Osteoblast (primary cell): Measurements from ENCODE around the gene VLDLR. TPM values are rescaled to one million over a fixed set of nuclear protein-coding genes. Genes with fewer than 3 reads are reported as not detected.

ENCODE experiments used
- DNase-seq: peaks from one replicate; pipeline ENCODE4 v3.0.0; 2011; ENCODE audit warnings: low spot score, mixed read lengths; ENCODE audit not compliant: insufficient read length; ENCODE audit errors: missing footprints
- H2AFZ ChIP-seq: 2 replicates; pipeline ENCODE4 v1.6.0; 2011; ENCODE audit warnings: mild to moderate bottlenecking, low read length
- H3K27ac ChIP-seq: 2 replicates; pipeline ENCODE4 v1.5.1; 2011; ENCODE audit warnings: mild to moderate bottlenecking, low read depth, low read length, moderate library complexity
- H3K27me3 ChIP-seq: 2 replicates; pipeline ENCODE4 v1.6.0; 2012; ENCODE audit warnings: mild to moderate bottlenecking, control low read depth, inconsistent platforms, low read length, moderate library complexity; ENCODE audit not compliant: insufficient read depth
- H3K36me3 ChIP-seq: 2 replicates; pipeline ENCODE4 v1.5.1; 2011; ENCODE audit warnings: mild to moderate bottlenecking, low read length, control low read depth, moderate library complexity; ENCODE audit not compliant: insufficient read depth
- H3K4me1 ChIP-seq: 2 replicates; pipeline ENCODE4 v1.5.1; 2011; ENCODE audit warnings: mild to moderate bottlenecking, low read length, control low read depth, moderate library complexity; ENCODE audit not compliant: insufficient read depth
- H3K4me2 ChIP-seq: 2 replicates; pipeline ENCODE4 v1.6.0; 2011; ENCODE audit warnings: mild to moderate bottlenecking, low read length; ENCODE audit not compliant: insufficient read depth
- H3K4me3 ChIP-seq: fragments of 200-600 bp; sonication (generic); 3 replicates; pipeline ENCODE4 v1.5.1; 2012; ENCODE audit warnings: mild to moderate bottlenecking, low read length, inconsistent platforms; ENCODE audit not compliant: insufficient read depth
- H3K79me2 ChIP-seq: 2 replicates; pipeline ENCODE4 v1.6.0; 2012; ENCODE audit warnings: mild to moderate bottlenecking, low read length, control low read depth, inconsistent platforms; ENCODE audit not compliant: insufficient read depth
- H3K9me3 ChIP-seq: 2 replicates; pipeline ENCODE4 v1.5.1; 2011; ENCODE audit warnings: low read depth, low read length, control low read depth
- H4K20me1 ChIP-seq: 2 replicates; pipeline ENCODE4 v1.6.0; 2012; ENCODE audit warnings: mild to moderate bottlenecking, low read length, control low read depth; ENCODE audit not compliant: insufficient read depth
- total RNA-seq: library from RNA; depleted of rRNA; stranded (reverse); fragments of >200 nt; gene quantifications from 2 replicates; pipeline ENCODE4 v1.2.3, GENCODE V29; 2012
- TF ChIP-seq, protein P1 (sequence below): IDR thresholded peaks from 2 replicates; pipeline ENCODE4 v1.5.1; 2011; ENCODE audit warnings: mild to moderate bottlenecking, low read depth, low read length, moderate library complexity; ENCODE audit errors: extremely low read depth

VLDLR gene
- total RNA-seq, 1 donor, result 10.1 TPM

DNA sequence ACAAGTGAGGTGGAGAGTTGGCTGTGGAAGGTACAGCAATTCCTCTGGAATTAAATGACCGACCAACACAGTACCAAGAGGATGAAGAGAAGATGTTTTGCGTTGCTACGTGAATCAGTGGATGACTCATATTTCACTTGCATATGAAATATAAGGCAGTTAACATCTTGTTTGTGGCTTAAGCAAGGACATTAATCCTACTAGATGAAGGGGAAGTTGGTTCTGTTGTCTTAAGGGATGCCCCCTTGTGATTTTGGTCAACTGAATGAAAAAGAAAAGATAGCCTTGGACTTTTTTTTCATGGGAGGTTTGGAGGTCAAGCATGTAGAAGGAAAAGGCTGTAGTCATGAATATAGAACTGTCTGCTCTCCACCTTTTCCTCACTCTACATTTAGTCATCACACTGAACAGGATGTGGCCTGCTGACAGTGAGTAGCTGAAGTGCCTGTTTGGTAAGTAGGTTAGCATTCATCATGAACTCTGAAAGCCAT is 33.9 kb downstream of the VLDLR start:
- TF ChIP-seq, protein P1, sequence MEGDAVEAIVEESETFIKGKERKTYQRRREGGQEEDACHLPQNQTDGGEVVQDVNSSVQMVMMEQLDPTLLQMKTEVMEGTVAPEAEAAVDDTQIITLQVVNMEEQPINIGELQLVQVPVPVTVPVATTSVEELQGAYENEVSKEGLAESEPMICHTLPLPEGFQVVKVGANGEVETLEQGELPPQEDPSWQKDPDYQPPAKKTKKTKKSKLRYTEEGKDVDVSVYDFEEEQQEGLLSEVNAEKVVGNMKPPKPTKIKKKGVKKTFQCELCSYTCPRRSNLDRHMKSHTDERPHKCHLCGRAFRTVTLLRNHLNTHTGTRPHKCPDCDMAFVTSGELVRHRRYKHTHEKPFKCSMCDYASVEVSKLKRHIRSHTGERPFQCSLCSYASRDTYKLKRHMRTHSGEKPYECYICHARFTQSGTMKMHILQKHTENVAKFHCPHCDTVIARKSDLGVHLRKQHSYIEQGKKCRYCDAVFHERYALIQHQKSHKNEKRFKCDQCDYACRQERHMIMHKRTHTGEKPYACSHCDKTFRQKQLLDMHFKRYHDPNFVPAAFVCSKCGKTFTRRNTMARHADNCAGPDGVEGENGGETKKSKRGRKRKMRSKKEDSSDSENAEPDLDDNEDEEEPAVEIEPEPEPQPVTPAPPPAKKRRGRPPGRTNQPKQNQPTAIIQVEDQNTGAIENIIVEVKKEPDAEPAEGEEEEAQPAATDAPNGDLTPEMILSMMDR, result no peak
- Histone ChIP-seq H3K79me2 (no peaks in the 10 kb centered on the region), H3K4me1 (peaks cover 22% of the 10 kb centered on the region), H3K4me3 (no peak overlapping the region), H4K20me1 (no peaks in the 10 kb centered on the region), H3K36me3 (no peaks in the 10 kb centered on the region), H3K4me2 (peak overlapping the region; percentile 15), H2AFZ (no peak overlapping the region), H3K9me3 (no peaks in the 10 kb centered on the region), H3K27ac (peak overlapping the region; percentile 47), H3K27me3 (no peaks in the 10 kb centered on the region)
- DNase-seq, result peak; percentile 72

DNA sequence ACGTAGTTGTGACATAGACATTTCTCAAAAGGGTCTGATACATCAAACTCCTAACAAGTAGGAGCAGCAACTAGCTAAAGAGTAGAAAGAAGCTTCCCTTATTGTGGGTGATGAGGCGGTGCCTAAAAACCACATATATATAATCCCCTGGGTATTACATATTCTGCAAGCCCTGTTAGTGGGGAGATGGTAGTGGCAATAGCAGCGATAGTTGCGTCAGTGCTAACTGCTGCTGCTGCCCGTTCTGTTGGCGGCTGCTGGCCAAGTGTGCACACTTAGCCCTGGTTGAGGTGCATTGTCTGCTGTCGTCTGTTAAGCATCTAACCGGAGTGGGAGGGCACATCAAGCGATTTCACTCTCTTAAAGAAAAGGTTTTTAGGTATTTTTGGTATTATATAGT is 35.8 kb downstream of the VLDLR start:
- DNase-seq, result no peak
- Histone ChIP-seq H3K4me3 (no peak overlapping the region), H4K20me1 (no peaks in the 10 kb centered on the region), H2AFZ (no peak overlapping the region), H3K4me1 (peaks cover 22% of the 10 kb centered on the region), H3K4me2 (no peak overlapping the region), H3K36me3 (no peaks in the 10 kb centered on the region), H3K9me3 (no peaks in the 10 kb centered on the region), H3K79me2 (no peaks in the 10 kb centered on the region), H3K27ac (no peak overlapping the region), H3K27me3 (no peaks in the 10 kb centered on the region)
- TF ChIP-seq, protein P1, result no peak

DNA sequence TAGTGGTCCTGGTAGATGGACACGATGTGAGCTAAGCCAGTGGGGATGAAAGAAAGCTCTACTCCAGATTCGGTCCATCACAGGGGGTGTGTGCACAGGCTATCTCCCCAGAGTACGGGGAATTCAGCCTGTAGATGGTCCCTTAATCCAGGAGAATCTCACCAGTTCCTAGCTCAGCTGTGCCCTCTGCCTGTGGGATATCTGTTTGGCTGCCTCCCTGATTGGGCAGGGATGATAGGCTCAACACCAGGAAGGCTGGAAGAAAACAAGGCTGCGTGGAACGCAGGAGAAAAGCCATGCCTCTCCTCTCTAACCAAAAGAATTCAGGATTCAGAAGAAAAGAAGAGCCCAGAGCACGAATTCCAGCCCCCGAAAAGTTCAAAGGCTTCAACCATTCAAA is 40.9 kb downstream of the VLDLR start:
- Histone ChIP-seq H4K20me1 (no peaks in the 10 kb centered on the region), H3K27ac (no peak overlapping the region), H3K27me3 (no peaks in the 10 kb centered on the region), H3K9me3 (no peaks in the 10 kb centered on the region), H3K36me3 (no peaks in the 10 kb centered on the region), H3K4me2 (no peak overlapping the region), H3K4me3 (no peak overlapping the region), H2AFZ (no peak overlapping the region), H3K4me1 (peaks cover 6% of the 10 kb centered on the region), H3K79me2 (no peaks in the 10 kb centered on the region)
- TF ChIP-seq, protein P1, result peak; percentile 29
- DNase-seq, result peak; percentile 27

DNA sequence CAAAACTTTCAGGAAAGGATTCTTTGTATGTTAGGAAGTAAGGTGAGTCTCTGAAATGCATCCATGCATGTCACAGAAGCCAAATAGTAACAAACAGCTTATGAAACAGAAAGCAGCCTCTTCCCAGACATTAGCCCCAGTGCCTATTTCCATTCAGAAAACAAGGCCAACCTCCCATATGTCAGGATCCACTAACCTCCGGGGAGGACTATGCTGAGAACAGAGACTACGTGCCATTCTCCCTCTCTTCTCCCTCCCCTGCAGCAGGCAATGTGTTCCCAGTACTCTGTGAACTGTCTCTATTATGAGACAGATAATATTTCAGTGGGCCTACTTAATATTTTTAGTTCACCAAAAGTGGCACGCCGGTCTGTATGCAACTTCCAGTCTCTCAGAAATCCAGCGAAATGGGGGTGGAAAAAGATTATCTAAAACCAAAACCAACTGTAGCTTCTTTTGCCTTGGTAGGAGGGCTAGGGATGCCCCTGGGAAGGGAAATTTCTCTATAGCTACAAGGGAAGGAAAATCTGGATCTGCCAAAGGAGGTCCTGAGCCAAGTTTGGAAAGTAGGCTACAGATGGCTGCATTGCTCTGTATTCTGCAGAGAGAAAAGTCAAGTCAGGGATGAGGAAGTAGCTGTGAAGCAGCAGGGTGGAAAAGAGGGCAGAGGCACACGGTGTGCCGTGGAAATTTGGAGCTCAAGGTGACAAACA is 42.0 kb downstream of the VLDLR start:
- H3K36me3 ChIP-seq, result no peaks in the 10 kb centered on the region

More for the DNA sequence above, 42.0 kb downstream of the VLDLR start:
- DNase-seq, result peak; percentile 64
- H3K4me2 ChIP-seq, result no peak overlapping the region
- H3K4me1 ChIP-seq, result peaks cover 6% of the 10 kb centered on the region
- TF ChIP-seq, protein P1, result no peak
- no peaks in the 10 kb centered on the region for H3K27me3 ChIP-seq
- no peaks in the 10 kb centered on the region for H3K9me3 ChIP-seq
- H4K20me1 ChIP-seq, result no peaks in the 10 kb centered on the region
- H3K27ac ChIP-seq, result no peak overlapping the region
- H3K79me2 ChIP-seq, result no peaks in the 10 kb centered on the region
- no peak overlapping the region for H3K4me3 ChIP-seq
- H2AFZ ChIP-seq, result no peak overlapping the region
